ENCODE results near the gene ARHGAP26. TPM values are rescaled to one million over a fixed set of nuclear protein-coding genes. Genes with fewer than 3 reads are reported as not detected.

Gene ARHGAP26
- polyA plus RNA-seq, 1 donor (not counting 4 experiments of a cell fraction or from before 2014, with no cell fraction given): 3.9 TPM

DNA sequence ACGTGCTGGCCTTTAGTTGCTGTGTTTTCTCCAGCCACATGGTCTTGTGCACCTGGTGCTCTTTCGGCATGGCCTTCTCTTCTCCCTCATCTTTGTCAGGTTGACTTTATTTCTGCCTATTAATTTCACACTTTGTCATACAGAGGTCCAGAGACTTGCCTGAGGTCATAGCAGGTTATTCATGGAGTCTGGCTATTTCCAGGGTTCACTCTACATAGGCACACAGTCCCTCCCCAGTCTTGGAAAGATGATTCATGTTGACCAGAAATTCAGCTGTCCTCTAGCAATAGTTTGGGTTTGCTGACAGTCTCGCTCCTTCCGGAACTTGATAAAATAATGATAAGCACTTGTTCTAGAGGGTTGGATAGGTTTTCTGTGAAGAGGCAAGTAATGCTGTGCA is 81.6 kb downstream of the ARHGAP26 start:
- Histone ChIP-seq H4K20me1 (ENCODE audit: control insufficient read depth, extremely low read depth, insufficient read depth, low read length) (peaks cover 2% of the 10 kb centered on the region), H3K27me3 (ENCODE audit: control insufficient read depth, extremely low read depth, insufficient read depth, low read length) (no peaks in the 10 kb centered on the region), H2AFZ (ENCODE audit: control insufficient read depth, low read length) (no peak overlapping the region), H3K9ac (ENCODE audit: control insufficient read depth, extremely low read depth, insufficient read depth, low read length) (no peak overlapping the region), H3K9me3 (ENCODE audit: control insufficient read depth, low read depth, low read length) (no peaks in the 10 kb centered on the region), H3K27ac (ENCODE audit: control insufficient read depth, insufficient read depth, low read length) (no peak overlapping the region), H3K79me2 (ENCODE audit: control insufficient read depth, insufficient read depth, low read length) (no peaks in the 10 kb centered on the region), H3K9me1 (ENCODE audit: control insufficient read depth, extremely low read depth, insufficient read depth, low read length) (no peaks in the 10 kb centered on the region), H3K4me1 (ENCODE audit: control insufficient read depth, extremely low read depth, insufficient read depth, low read length) (no peaks in the 10 kb centered on the region), H3K4me3 (ENCODE audit: control insufficient read depth in 2 of 3, extremely low read depth in 1 of 3, insufficient read depth in 2 of 3, low read depth in 1 of 3, low read length in 3 of 3) (no peak overlapping the region), H3K4me2 (ENCODE audit: control insufficient read depth, extremely low read depth, insufficient read depth, low read depth, low read length) (no peak overlapping the region), H3K36me3 (ENCODE audit: control insufficient read depth in 2 of 2, extremely low read depth in 1 of 2, insufficient read depth in 2 of 2, low read length in 2 of 2) (no peaks in the 10 kb centered on the region)
- dilution Hi-C loops (cut with MboI; ENCODE audit: extremely low pct_ligation_motif_present, low sequenced_read_pairs): no loop called here
- TF ChIP-seq EZH2 (IDR thresholded peaks at IDR 0.05; ENCODE audit: low read length): no peak
- TF ChIP-seq, protein P1, sequence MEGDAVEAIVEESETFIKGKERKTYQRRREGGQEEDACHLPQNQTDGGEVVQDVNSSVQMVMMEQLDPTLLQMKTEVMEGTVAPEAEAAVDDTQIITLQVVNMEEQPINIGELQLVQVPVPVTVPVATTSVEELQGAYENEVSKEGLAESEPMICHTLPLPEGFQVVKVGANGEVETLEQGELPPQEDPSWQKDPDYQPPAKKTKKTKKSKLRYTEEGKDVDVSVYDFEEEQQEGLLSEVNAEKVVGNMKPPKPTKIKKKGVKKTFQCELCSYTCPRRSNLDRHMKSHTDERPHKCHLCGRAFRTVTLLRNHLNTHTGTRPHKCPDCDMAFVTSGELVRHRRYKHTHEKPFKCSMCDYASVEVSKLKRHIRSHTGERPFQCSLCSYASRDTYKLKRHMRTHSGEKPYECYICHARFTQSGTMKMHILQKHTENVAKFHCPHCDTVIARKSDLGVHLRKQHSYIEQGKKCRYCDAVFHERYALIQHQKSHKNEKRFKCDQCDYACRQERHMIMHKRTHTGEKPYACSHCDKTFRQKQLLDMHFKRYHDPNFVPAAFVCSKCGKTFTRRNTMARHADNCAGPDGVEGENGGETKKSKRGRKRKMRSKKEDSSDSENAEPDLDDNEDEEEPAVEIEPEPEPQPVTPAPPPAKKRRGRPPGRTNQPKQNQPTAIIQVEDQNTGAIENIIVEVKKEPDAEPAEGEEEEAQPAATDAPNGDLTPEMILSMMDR (optimal IDR thresholded peaks at IDR 0.05 in 1 of 3, IDR thresholded peaks at IDR 0.05 in 1 of 3, conservative IDR thresholded peaks at IDR 0.05 in 1 of 3; ENCODE audit: extremely low read depth in 1 of 3, insufficient read depth in 2 of 3, low read length in 3 of 3): no peak
- no peak for DNase-seq (ENCODE audit: low read depth, low spot score)
- FAIRE-seq: no peak

DNA sequence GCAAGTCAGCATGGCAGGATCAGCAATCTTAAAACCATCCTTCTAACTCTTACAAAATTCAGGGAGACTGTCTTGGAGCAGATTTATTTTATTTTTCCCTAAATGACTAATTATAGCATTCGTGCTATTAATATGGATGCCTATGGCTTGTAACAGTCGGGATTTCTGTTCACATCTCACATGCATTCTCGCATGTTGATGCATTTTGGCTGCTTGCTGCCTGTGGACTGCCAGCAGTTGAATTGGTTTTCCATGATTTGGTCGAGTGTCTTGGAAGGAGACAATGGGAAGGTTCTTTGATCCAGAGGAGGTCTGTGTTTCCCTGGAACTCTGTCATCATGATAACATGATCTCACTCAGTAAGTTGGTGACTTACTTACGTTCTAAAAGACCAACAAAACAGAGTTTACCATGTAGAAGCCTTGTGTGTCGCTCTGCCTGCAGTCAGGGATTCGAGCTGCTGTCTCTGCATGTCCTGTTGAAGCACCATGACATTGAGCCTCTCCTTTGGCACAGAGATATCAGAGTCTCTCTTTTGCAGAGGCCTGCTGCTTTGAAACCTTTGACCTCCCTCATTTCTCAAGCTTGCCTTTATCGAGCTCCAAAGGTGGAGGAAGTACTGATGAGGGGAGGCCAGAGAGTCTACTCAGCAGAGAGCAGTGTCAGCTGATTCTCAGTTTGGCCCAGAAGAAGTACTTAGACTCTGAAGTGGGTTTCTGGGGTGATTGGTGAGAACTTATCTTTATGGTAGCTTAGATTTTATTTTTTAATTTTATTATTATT is 82.4 kb downstream of the ARHGAP26 start:
- Histone ChIP-seq H3K27ac (ENCODE audit: control insufficient read depth, insufficient read depth, low read length) (no peak overlapping the region), H3K4me3 (ENCODE audit: control insufficient read depth in 2 of 3, extremely low read depth in 1 of 3, insufficient read depth in 2 of 3, low read depth in 1 of 3, low read length in 3 of 3) (no peak overlapping the region), H3K36me3 (ENCODE audit: control insufficient read depth in 2 of 2, extremely low read depth in 1 of 2, insufficient read depth in 2 of 2, low read length in 2 of 2) (no peaks in the 10 kb centered on the region), H2AFZ (ENCODE audit: control insufficient read depth, low read length) (no peak overlapping the region), H3K27me3 (ENCODE audit: control insufficient read depth, extremely low read depth, insufficient read depth, low read length) (no peaks in the 10 kb centered on the region), H3K79me2 (ENCODE audit: control insufficient read depth, insufficient read depth, low read length) (no peaks in the 10 kb centered on the region), H3K4me1 (ENCODE audit: control insufficient read depth, extremely low read depth, insufficient read depth, low read length) (peaks cover 3% of the 10 kb centered on the region), H3K9ac (ENCODE audit: control insufficient read depth, extremely low read depth, insufficient read depth, low read length) (no peak overlapping the region), H4K20me1 (ENCODE audit: control insufficient read depth, extremely low read depth, insufficient read depth, low read length) (peaks cover 2% of the 10 kb centered on the region), H3K9me1 (ENCODE audit: control insufficient read depth, extremely low read depth, insufficient read depth, low read length) (no peaks in the 10 kb centered on the region), H3K4me2 (ENCODE audit: control insufficient read depth, extremely low read depth, insufficient read depth, low read depth, low read length) (no peak overlapping the region), H3K9me3 (ENCODE audit: control insufficient read depth, low read depth, low read length) (no peaks in the 10 kb centered on the region)
- DNase-seq (ENCODE audit: low read depth, low spot score): no peak
- TF ChIP-seq, protein P1 (optimal IDR thresholded peaks at IDR 0.05 in 1 of 3, IDR thresholded peaks at IDR 0.05 in 1 of 3, conservative IDR thresholded peaks at IDR 0.05 in 1 of 3; ENCODE audit: extremely low read depth in 1 of 3, insufficient read depth in 2 of 3, low read length in 3 of 3): no peak
- no peak for TF ChIP-seq EZH2 (IDR thresholded peaks at IDR 0.05; ENCODE audit: low read length)
- FAIRE-seq: no peak
- dilution Hi-C loops (cut with MboI; ENCODE audit: extremely low pct_ligation_motif_present, low sequenced_read_pairs): no loop called here

Data from keratinocyte (primary cell).